Hippocampal formation (tissue), 2 donors: ENCODE data around the gene ZNF385B.

Experiments used
- DNase-seq, 2 donors: peaks; one replicate each; lab custom pipeline; 2025; lab: John Stamatoyannopoulos, UW

ZNF385B gene

GRCh38 chr2:179584760-179585159 lies 276.7 kb downstream of the ZNF385B start:
- DNase-seq, result no peak

GRCh38 chr2:179581605-179582004 lies 279.8 kb downstream of the ZNF385B start:
- DNase-seq, result no peak

GRCh38 chr2:179580378-179581146 lies 280.9 kb downstream of the ZNF385B start:
- no peak for DNase-seq

GRCh38 chr2:179579800-179580199 lies 281.6 kb downstream of the ZNF385B start:
- DNase-seq, result no peak

- no peak for DNase-seq
Measured at GRCh38 chr2:179578171-179578916, 283.1 kb downstream of the ZNF385B start.

GRCh38 chr2:179574061-179574519 lies 287.3 kb downstream of the ZNF385B start:
- DNase-seq, result no peak

- no peak for DNase-seq
Measured at GRCh38 chr2:179572544-179572943, 288.9 kb downstream of the ZNF385B start.

- DNase-seq, result no peak
Measured at GRCh38 chr2:179571721-179572120, 289.7 kb downstream of the ZNF385B start.

GRCh38 chr2:179571252-179571651 lies 290.2 kb downstream of the ZNF385B start:
- DNase-seq, result no peak

GRCh38 chr2:179569831-179570233 lies 291.6 kb downstream of the ZNF385B start:
- DNase-seq, result no peak

- DNase-seq, result no peak
Measured at GRCh38 chr2:179565807-179566206, 295.6 kb downstream of the ZNF385B start.

- no peak for DNase-seq
Measured at GRCh38 chr2:179562330-179562885, 299.0 kb downstream of the ZNF385B start.

GRCh38 chr2:179561702-179562101 lies 299.7 kb downstream of the ZNF385B start:
- no peak for DNase-seq

GRCh38 chr2:179560257-179560735 lies 301.1 kb downstream of the ZNF385B start:
- DNase-seq, result no peak

GRCh38 chr2:179559108-179559806 lies 302.2 kb downstream of the ZNF385B start:
- DNase-seq, result no peak

GRCh38 chr2:179558010-179558934 lies 303.1 kb downstream of the ZNF385B start:
- DNase-seq, result no peak

GRCh38 chr2:179556425-179556824 lies 305.0 kb downstream of the ZNF385B start:
- DNase-seq, result no peak

- peak in 1 of 2 donors; percentile 8 for DNase-seq
Measured at GRCh38 chr2:179555691-179556283, 305.6 kb downstream of the ZNF385B start.

GRCh38 chr2:179554639-179555386 lies 306.6 kb downstream of the ZNF385B start:
- DNase-seq, result no peak

GRCh38 chr2:179553382-179553781 lies 308.0 kb downstream of the ZNF385B start:
- no peak for DNase-seq
